Measurements from ENCODE around the gene FLACC1. TPM values are rescaled to one million over a fixed set of nuclear protein-coding genes. Genes with fewer than 3 reads are reported as not detected.
A peak's percentile ranks its signal among the peaks of the same experiment; 100 is the strongest.

The FLACC1 gene
- total and polyA plus RNA-seq, 9 of the 15 experiments (the other 6 are each of a cell fraction or from before 2014, with no cell fraction given): 0.07 to 0.68 (median 0.22) TPM; not detected in 2

GRCh38 chr2:201257956-201258665 is 99.0 kb downstream of the FLACC1 start (continued):
- TF ChIP-seq, protein P1, sequence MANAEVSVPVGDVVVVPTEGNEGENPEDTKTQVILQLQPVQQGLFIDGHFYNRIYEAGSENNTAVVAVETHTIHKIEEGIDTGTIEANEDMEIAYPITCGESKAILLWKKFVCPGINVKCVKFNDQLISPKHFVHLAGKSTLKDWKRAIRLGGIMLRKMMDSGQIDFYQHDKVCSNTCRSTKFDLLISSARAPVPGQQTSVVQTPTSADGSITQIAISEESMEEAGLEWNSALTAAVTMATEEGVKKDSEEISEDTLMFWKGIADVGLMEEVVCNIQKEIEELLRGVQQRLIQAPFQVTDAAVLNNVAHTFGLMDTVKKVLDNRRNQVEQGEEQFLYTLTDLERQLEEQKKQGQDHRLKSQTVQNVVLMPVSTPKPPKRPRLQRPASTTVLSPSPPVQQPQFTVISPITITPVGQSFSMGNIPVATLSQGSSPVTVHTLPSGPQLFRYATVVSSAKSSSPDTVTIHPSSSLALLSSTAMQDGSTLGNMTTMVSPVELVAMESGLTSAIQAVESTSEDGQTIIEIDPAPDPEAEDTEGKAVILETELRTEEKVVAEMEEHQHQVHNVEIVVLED (CRISPR knock-in tag; IDR thresholded peaks at IDR 0.05): no peak
- no peak for TF ChIP-seq TBL1XR1 (IDR thresholded peaks at IDR 0.05; ENCODE audit: low read length in 2 of 2)
- TF ChIP-seq DDX20 (tag; IDR thresholded peaks at IDR 0.05; ENCODE audit: low read depth): no peak
- no peak for TF ChIP-seq DMBX1 (CRISPR knock-in tag; IDR thresholded peaks at IDR 0.05; ENCODE audit: borderline replicate concordance)
- TF ChIP-seq STAT6 (CRISPR knock-in tag; IDR thresholded peaks at IDR 0.05): no peak
- TF ChIP-seq CBX1 (IDR thresholded peaks at IDR 0.05; ENCODE audit: low read depth): no peak
- no peak for TF ChIP-seq MTF1 (CRISPR knock-in tag; IDR thresholded peaks at IDR 0.05; ENCODE audit: borderline replicate concordance)
- TF ChIP-seq SMARCE1 (IDR thresholded peaks at IDR 0.05): peak; percentile 24; the same call in 1 of the 2 replicates
- no peak for TF ChIP-seq ZNF3 (CRISPR knock-in tag; IDR thresholded peaks at IDR 0.05)
- no peak for TF ChIP-seq SMARCB1 (IDR thresholded peaks at IDR 0.05; ENCODE audit: insufficient read length, low read depth)
- TF ChIP-seq, protein P2, sequence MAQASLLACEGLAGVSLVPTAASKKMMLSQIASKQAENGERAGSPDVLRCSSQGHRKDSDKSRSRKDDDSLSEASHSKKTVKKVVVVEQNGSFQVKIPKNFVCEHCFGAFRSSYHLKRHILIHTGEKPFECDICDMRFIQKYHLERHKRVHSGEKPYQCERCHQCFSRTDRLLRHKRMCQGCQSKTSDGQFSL (CRISPR knock-in tag; IDR thresholded peaks at IDR 0.05): no peak
- TF ChIP-seq, protein P2 (tag; IDR thresholded peaks at IDR 0.05): no peak
- no peak for TF ChIP-seq ZNF76 (CRISPR knock-in tag; IDR thresholded peaks at IDR 0.05; ENCODE audit: borderline replicate concordance)
- TF ChIP-seq HIVEP1 (CRISPR knock-in tag; IDR thresholded peaks at IDR 0.05): no peak
